ENCODE results near the gene GNB1. TPM values are rescaled to one million over a fixed set of nuclear protein-coding genes. Genes with fewer than 3 reads are reported as not detected.

Gene GNB1
- total RNA-seq, 1 donor from 2014 or later: 427 TPM

DNA sequence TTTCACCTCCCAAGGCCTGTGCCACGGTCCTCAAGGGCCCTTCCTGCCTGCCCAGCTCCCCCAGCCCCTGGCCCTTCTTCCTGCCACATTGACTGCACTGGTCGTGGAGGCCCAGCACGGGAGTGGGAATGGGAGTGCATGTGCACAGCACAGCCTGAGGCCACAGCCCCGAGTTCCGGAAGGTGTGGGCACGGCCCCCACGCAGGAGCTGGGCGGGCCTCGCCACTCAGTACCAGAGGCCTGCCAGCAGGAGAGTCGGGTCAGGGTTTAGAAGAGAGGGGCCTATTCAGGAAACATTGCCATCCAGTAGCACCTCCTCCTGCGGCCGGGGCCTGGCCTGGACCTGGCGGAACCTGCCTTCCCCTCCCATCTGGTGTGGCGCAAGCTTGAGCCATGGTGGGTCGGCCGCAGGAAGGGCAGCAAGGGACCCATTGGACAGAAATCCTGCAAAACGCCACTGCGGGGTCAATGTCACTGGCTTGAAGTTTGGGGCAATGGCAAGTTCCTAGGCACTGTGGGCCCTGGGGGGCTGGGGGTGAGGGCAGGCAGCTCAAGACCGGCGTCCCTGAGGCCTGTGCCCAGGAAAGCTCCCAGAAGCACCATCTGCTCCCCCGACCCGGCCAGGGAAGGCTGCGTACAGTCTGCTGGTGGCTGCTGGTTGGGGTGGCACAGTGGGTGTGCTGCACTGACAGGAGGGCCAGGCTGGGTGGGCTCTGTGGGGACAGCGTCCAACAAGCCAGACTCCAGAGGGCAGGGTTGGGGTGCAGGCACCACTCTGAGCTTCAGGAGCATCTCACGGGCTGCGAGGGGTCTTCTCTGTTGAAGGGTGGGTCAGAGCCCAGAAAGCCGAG lies 29.9 kb upstream of the GNB1 start:
- Mint-ChIP-seq H3K27me3 (ENCODE audit: unreplicated experiment) (no peaks in the 10 kb centered on the region), H3K36me3 (ENCODE audit: low read depth, unreplicated experiment) (no peaks in the 10 kb centered on the region), H3K4me1 (ENCODE audit: unreplicated experiment) (no peaks in the 10 kb centered on the region), H3K27ac (ENCODE audit: unreplicated experiment) (no peak overlapping the region), H3K4me3 (ENCODE audit: unreplicated experiment) (no peak overlapping the region), H3K9me3 (ENCODE audit: unreplicated experiment) (no peaks in the 10 kb centered on the region)
- peak; percentile 15 for DNase-seq (ENCODE audit: low spot score)
- TF ChIP-seq, protein P1, sequence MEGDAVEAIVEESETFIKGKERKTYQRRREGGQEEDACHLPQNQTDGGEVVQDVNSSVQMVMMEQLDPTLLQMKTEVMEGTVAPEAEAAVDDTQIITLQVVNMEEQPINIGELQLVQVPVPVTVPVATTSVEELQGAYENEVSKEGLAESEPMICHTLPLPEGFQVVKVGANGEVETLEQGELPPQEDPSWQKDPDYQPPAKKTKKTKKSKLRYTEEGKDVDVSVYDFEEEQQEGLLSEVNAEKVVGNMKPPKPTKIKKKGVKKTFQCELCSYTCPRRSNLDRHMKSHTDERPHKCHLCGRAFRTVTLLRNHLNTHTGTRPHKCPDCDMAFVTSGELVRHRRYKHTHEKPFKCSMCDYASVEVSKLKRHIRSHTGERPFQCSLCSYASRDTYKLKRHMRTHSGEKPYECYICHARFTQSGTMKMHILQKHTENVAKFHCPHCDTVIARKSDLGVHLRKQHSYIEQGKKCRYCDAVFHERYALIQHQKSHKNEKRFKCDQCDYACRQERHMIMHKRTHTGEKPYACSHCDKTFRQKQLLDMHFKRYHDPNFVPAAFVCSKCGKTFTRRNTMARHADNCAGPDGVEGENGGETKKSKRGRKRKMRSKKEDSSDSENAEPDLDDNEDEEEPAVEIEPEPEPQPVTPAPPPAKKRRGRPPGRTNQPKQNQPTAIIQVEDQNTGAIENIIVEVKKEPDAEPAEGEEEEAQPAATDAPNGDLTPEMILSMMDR (IDR thresholded peaks at IDR 0.05; ENCODE audit: unreplicated experiment): no peak

DNA sequence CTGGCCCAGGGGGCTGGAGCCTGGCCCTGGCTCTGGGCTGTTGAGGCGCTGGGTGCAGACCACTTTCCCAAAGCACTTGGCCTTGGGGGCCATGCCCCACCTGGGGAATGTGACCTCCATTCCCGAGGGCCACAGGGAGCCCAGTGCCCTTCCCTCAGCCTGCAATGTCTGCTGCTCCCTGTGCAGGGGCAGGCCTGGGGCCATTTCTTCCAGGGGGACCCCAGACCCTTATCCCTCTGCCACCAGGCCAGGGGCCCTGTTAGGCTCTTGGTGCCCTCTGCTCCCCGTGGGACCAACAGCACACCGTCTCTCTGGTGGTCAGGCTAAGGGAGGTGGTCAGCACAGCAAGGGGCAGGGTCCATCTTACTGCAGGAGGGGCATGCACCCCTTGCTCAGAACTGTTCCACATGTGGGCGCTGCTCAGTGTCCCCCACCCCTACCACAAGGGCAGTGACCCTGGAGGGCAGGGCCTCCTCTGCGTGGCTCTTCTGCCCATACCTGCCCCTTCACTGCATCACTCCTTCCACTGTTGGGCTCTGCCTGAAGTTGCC lies 29.2 kb upstream of the GNB1 start:
- no peaks in the 10 kb centered on the region for H3K9me3 Mint-ChIP-seq (ENCODE audit: unreplicated experiment)
- no peak overlapping the region for H3K4me3 Mint-ChIP-seq (ENCODE audit: unreplicated experiment)
- no peak overlapping the region for H3K27ac Mint-ChIP-seq (ENCODE audit: unreplicated experiment)
- TF ChIP-seq, protein P1 (IDR thresholded peaks at IDR 0.05; ENCODE audit: unreplicated experiment): no peak
- H3K27me3 Mint-ChIP-seq (ENCODE audit: unreplicated experiment): no peaks in the 10 kb centered on the region
- no peaks in the 10 kb centered on the region for H3K4me1 Mint-ChIP-seq (ENCODE audit: unreplicated experiment)
- no peak for DNase-seq (ENCODE audit: low spot score)
- H3K36me3 Mint-ChIP-seq (ENCODE audit: low read depth, unreplicated experiment): no peaks in the 10 kb centered on the region

DNA sequence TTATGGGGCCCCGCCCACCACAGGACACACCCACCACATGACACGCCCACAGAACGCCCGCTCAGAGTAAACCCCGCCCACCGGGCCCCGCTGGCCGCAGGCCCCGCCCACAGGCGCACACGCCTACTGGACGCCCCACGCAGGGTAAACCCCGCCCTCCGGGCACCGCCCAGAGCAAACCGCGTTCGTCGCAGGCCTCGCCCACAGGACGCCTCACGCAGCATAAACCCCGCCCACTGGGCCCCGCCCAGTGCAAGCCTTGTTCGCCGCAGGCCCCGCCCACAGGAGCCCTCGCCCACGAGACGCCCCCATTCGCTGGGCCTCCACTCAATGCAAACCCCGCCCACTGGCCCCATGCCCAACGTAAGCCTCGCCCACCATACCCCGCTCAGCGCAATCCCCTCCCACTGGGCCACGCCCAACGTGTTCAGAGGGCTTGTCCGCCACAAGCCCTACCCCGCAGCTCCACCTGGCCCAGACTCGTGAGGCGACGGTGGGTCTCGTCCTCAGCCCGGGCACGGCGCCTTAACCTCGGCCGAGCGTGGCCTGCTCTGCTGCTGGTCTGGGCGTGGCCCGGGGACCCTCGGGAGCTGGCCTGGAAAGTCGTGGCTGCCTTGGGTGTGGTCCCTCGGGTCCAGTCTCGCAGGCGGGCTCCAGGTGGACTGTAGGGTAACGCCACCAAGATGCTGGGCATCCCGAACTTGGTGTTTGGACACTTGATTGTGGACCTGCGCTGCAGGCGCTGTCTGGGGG lies 28.6 kb upstream of the GNB1 start:
- H3K4me3 Mint-ChIP-seq (ENCODE audit: unreplicated experiment): peak overlapping the region; percentile 62
- no peaks in the 10 kb centered on the region for H3K4me1 Mint-ChIP-seq (ENCODE audit: unreplicated experiment)
- peak; percentile 100 for DNase-seq (ENCODE audit: low spot score)
- TF ChIP-seq, protein P1 (IDR thresholded peaks at IDR 0.05; ENCODE audit: unreplicated experiment): no peak
- H3K27ac Mint-ChIP-seq (ENCODE audit: unreplicated experiment): no peak overlapping the region
- no peaks in the 10 kb centered on the region for H3K27me3 Mint-ChIP-seq (ENCODE audit: unreplicated experiment)
- H3K9me3 Mint-ChIP-seq (ENCODE audit: unreplicated experiment): no peaks in the 10 kb centered on the region
- no peaks in the 10 kb centered on the region for H3K36me3 Mint-ChIP-seq (ENCODE audit: low read depth, unreplicated experiment)

DNA sequence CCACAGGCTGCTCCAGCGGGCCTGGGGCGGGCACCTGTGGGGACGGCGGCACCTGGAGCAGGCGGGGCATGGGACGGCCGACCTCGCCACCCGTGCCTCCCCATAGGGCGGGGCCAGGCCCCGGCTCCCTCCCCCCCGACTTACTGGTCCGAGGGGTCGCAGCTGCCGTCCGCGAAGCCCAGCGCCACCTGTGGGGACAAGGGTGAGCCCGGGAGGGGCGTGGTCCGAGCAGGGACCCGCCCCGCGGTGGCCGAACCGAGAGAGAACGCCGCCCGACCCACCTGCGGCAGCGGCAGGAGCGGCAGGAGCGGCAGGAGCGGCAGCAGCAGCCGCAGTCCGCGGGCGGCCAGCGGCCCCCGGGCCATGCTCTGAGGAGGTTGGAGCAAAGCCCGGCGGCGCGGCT lies 28.0 kb upstream of the GNB1 start, which contains the start of gene TMEM52:
Gene TMEM52 (minus strand): TSS at position 379 of the 403 bp plus-strand sequence. CDS start 14 bp downstream, at position 365.
- DNase-seq (ENCODE audit: low spot score): no peak
- TF ChIP-seq, protein P1 (IDR thresholded peaks at IDR 0.05; ENCODE audit: unreplicated experiment): no peak
- Mint-ChIP-seq H3K4me1 (ENCODE audit: unreplicated experiment) (no peaks in the 10 kb centered on the region), H3K27ac (ENCODE audit: unreplicated experiment) (no peak within 1 kb of the TSS), H3K4me3 (ENCODE audit: unreplicated experiment) (peak within 1 kb of the TSS; percentile 62), H3K27me3 (ENCODE audit: unreplicated experiment) (no peaks in the 10 kb centered on the region), H3K9me3 (ENCODE audit: unreplicated experiment) (no peaks in the 10 kb centered on the region), H3K36me3 (ENCODE audit: low read depth, unreplicated experiment) (no peaks in the 10 kb centered on the region)

Measured in endothelial cell (in vitro differentiated cells).